Measurements from ENCODE around the gene CWH43.
"Not testable (repeated sequence)": the region's sequence is repeated elsewhere in the genome, so short reads cannot be mapped to it uniquely, and the experiment has no call there.

CWH43 gene

DNA sequence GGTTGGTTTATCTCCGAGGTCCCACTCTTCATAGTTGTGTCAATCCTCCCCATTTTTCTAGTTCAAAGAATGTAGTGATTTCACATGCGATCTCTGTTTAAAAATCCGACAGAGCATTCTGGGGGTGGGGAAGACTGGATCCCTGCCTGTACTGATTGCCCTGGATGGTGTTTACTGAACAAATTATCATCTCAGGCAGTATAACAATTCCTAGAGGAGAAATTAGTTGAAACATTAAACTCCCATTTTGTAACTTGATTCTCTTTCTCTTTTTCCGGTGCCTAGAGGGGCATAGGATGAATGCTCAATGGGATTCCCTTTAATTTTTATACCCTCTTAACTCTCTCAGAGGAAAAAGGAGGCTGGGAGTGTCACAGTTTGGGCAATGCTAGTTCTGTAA lies 10.0 kb upstream of the CWH43 start:
- no peak for DNase-seq (ENCODE audit: low read depth in 2 of 2)

GRCh38 chr4:48979914-48980579 lies 6.0 kb upstream of the CWH43 start:
- DNase-seq (ENCODE audit: low read depth in 2 of 2), result no peak

DNA sequence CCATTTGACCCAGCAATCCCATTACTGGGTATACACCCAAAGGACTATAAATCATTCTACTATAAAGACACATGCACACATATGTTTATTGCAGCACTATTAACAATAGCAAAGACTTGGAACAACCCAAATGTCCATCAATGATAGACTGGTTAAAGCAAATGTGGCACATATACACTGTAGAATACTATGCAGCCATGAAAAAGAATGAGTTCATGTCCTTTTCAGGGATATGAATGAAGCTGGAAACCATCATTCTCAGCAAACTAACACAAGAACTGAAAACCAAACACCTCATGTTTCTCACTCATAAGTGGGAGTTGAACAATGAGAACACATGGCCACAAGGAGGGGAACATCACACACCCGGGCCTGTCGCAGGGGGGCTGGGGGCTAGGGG lies 2.1 kb upstream of the CWH43 start:
- DNase-seq (ENCODE audit: low read depth in 2 of 2), result not testable (repeated sequence)

- no peak for DNase-seq (ENCODE audit: low read depth in 2 of 2)
Observed at GRCh38 chr4:48985602-48985975, 486 bp upstream of the CWH43 start.

- no peak for DNase-seq (ENCODE audit: low read depth in 2 of 2)
Observed at GRCh38 chr4:48986654-48987164, 634 bp downstream of the CWH43 start.

DNA sequence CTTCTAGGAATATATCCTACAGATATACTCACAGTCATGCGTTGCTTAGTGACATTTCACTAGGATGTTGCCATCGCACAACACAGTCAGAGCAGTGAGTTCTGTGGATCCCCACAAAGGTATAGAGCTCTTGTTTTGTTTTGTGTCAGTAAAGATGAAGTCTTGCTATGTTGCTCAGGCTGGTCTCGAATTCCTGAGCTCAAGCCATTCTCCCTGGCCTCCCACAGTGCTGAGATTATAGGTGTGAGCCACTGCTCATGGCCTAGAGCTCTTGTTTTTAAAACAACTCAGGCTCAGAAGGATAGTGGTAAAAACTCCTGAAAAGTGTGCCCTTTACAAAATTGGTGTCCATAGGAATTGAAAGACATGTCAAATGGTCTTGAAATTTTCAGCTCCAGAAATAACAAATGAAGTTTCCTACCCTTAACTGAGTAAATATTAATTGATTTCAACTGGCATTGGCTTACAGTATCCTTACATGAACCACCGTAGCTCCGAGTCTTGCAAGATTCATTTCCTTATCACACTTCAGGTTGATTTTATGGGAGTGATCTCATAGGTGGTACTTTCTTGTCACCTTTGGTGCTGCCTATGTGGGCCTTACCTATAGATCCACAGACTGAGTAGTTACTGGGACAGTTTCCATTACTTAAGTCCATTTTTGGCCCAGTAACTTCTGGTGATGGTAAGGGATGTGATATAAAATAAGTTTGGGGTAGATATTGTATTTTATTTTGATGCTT lies 3.6 kb downstream of the CWH43 start:
- no peak for DNase-seq (ENCODE audit: low read depth in 2 of 2)

DNA sequence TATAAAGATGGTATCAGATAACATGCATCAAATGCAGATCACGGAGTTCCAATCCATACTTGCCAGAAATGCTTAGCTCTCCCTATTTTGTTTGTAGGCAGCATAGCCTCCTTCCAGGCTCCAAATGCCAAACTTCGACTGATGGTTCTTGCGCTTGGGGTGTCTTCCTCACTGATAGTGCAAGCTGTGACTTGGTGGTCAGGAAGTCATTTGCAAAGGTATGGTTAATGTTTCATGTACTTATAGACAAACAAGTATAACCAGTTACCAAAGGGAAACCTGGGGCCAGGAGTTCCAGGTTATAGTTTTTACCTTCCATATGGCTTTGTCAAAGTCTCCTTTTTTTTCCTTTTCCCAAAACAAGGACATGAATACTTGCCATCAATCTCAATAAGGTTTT lies 5.3 kb downstream of the CWH43 start:
- DNase-seq (ENCODE audit: low read depth in 2 of 2), result no peak

DNA sequence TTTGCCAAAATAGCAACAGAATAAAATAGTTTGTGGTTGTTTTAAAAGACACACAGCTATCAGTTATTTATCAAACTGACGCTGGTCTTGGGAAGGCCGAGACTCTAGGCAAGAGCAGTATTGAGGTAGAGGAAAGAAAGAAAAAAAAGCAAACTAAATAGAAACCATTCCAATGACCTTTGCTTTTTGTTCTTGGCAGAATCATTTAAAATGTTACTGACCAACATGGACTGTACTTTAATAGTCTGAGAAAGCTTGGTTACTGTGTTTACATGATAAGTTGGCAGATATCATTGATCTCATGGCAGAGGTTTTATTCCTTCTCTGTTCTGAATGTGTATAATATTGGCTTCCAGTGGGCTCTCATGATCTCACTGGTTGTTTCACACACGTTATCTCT lies 11.9 kb downstream of the CWH43 start:
- DNase-seq (ENCODE audit: low read depth in 2 of 2), result no peak

GRCh38 chr4:48998440-48998839 lies 12.4 kb downstream of the CWH43 start:
- DNase-seq (ENCODE audit: low read depth in 2 of 2), result no peak

- no peak for DNase-seq (ENCODE audit: low read depth in 2 of 2)
Observed at GRCh38 chr4:49000806-49001205, 14.7 kb downstream of the CWH43 start.

- no peak for DNase-seq (ENCODE audit: low read depth in 2 of 2)
Observed at GRCh38 chr4:49002931-49003330, 16.9 kb downstream of the CWH43 start.

DNA sequence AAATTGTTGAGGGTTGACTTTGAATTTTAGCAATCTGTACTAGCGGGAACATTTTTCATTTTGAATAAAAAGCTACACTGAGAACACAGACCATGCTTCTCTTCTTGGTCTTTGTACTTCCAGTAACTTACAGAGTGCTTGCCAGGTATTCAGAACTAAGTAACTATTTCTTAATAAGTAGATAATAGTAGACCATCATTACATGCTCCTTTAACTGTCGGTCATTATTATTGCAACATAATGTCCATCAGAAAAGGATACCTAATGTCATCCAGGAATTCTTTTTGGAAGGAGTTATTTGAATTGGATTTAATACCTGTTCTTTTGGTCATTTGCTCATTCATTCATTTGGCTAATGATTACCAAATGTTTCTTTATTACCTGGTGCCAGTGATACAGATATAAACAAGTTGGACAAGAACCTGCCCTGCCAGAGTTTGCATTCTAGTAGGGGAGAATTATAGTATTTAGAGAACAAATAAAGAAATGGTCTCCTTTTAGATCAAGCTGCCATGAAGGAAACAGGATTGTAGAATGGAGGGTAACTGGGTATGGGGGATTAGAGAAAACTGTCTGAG lies 32.7 kb downstream of the CWH43 start:
- no peak for DNase-seq (ENCODE audit: low read depth in 2 of 2)

- DNase-seq (ENCODE audit: low read depth in 2 of 2), result peak in 1 of 2 donors; percentile 7
Observed at GRCh38 chr4:49032440-49033161, 46.5 kb downstream of the CWH43 start.

GRCh38 chr4:49036528-49036927 lies 50.5 kb downstream of the CWH43 start:
- DNase-seq (ENCODE audit: low read depth in 2 of 2), result no peak

- no peak for DNase-seq (ENCODE audit: low read depth in 2 of 2)
Observed at GRCh38 chr4:49044270-49044669, 58.2 kb downstream of the CWH43 start.

- no peak for DNase-seq (ENCODE audit: low read depth in 2 of 2)
Observed at GRCh38 chr4:49058306-49058705, 72.2 kb downstream of the CWH43 start.

- DNase-seq (ENCODE audit: low read depth in 2 of 2), result no peak
Observed at GRCh38 chr4:49063670-49064069, 77.6 kb downstream of the CWH43 start.

DNA sequence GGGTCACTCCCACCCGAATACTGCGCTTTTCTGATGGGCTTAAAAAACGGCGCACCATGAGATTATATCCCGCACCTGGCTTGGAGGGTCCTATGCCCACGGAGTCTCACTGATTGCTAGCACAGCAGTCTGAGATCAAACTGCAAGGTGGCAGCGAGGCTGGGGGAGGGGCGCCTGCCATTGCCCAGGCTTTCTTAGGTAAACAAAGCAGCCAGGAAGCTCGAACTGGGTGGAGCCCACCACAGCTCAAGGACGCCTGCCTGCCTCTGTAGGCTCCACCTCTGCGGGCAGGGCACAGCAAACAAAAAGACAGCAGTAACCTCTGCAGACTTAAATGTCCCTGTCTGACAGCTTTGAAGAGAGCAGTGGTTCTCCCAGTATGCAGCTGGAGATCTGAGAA lies 86.1 kb downstream of the CWH43 start:
- DNase-seq (ENCODE audit: low read depth in 2 of 2), result not testable (repeated sequence)

GRCh38 chr4:49091883-49092282 lies 105.8 kb downstream of the CWH43 start:
- DNase-seq (ENCODE audit: low read depth in 2 of 2), result not testable (repeated sequence)

- not testable (repeated sequence) for DNase-seq (ENCODE audit: low read depth in 2 of 2)
Observed at GRCh38 chr4:49092608-49093135, 106.6 kb downstream of the CWH43 start.

GRCh38 chr4:49096215-49096614 lies 110.1 kb downstream of the CWH43 start:
- DNase-seq (ENCODE audit: low read depth in 2 of 2), result not testable (repeated sequence)

- not testable (repeated sequence) for DNase-seq (ENCODE audit: low read depth in 2 of 2)
Observed at GRCh38 chr4:49096627-49097026, 110.6 kb downstream of the CWH43 start.
